Suprapubic skin (tissue), 3 donors: ENCODE measurements around the gene DSPP.

Experiments
- CTCF ChIP-seq, 2 donors: fragments of 200-600 bp in 1 of 2; fragments of 450-650 bp in 1 of 2; sonication (generic) in 1 of 2; IDR thresholded peaks; one replicate each; pipeline ENCODE4 v1.5.1; 2016 to 2019; ENCODE audit warnings: antibody characterized with exemption in 2 of 2, mild to moderate bottlenecking in 1 of 2, moderate library complexity in 1 of 2
- POLR2A ChIP-seq, 2 donors: fragments of 450-650 bp; IDR thresholded peaks; one replicate each; pipeline ENCODE4 v1.6.1; 2017; ENCODE audit warnings: antibody characterized with exemption in 2 of 2, mild to moderate bottlenecking in 2 of 2, moderate library complexity in 2 of 2

- TF ChIP-seq POLR2A (IDR thresholded peaks at IDR 0.05) (no peak), CTCF (IDR thresholded peaks at IDR 0.05) (no peak)
These were observed 46.2 kb downstream of the DSPP start for GRCh38 chr4:87654487-87655044.
